Type B pancreatic cell (in vitro differentiated cells): ENCODE measurements around the gene MZF1. TPM values are rescaled to one million over a fixed set of nuclear protein-coding genes. Genes with fewer than 3 reads are reported as not detected.
A peak's percentile ranks its signal among the peaks of the same experiment; 100 is the strongest.

Experiments used
- DNase-seq: peaks from one replicate; pipeline ENCODE4 v3.0.0; 2021; ENCODE audit warnings: mixed read lengths; ENCODE audit not compliant: unreplicated experiment; ENCODE audit errors: extremely low spot score
- H3K27ac Mint-ChIP-seq: 2 replicates; pipeline ENCODE4 v1.8.0; 2021; ENCODE audit warnings: mild to moderate bottlenecking, mixed read lengths
- H3K27me3 Mint-ChIP-seq: 2 replicates; pipeline ENCODE4 v1.8.0; 2021; ENCODE audit warnings: mixed read lengths
- H3K36me3 Mint-ChIP-seq: 2 replicates; pipeline ENCODE4 v1.8.0; 2021; ENCODE audit warnings: mixed read lengths
- H3K4me1 Mint-ChIP-seq: one replicate; pipeline ENCODE4 v1.8.0; 2021; ENCODE audit warnings: mixed read lengths; ENCODE audit not compliant: unreplicated experiment
- H3K4me3 Mint-ChIP-seq: 2 replicates; pipeline ENCODE4 v1.8.0; 2021; ENCODE audit warnings: mild to moderate bottlenecking, mixed read lengths
- H3K9me3 Mint-ChIP-seq: 2 replicates; pipeline ENCODE4 v1.8.0; 2021; ENCODE audit warnings: mixed read lengths
- CTCF ChIP-seq: fragments of 200-600 bp; sonication (generic); conservative IDR thresholded peaks from 2 replicates; pipeline ENCODE4 v1.5.0; 2021; ENCODE audit warnings: antibody characterized with exemption, mild to moderate bottlenecking
- total RNA-seq: library from RNA; stranded (reverse); gene quantifications from 2 replicates; pipeline ENCODE4 v1.2.1, GENCODE V29; 2021; ENCODE audit warnings: low replicate concordance

MZF1 gene
- total RNA-seq, 1 donor from 2014 or later: 30.0 TPM

GRCh38 chr19:58566989-58567388, 6.1 kb downstream of the MZF1 start:
- no peaks in the 10 kb centered on the region for H3K27me3 Mint-ChIP-seq
- TF ChIP-seq CTCF: no peak
- peaks cover 2% of the 10 kb centered on the region for H3K4me1 Mint-ChIP-seq
- peaks cover 5% of the 10 kb centered on the region for H3K36me3 Mint-ChIP-seq
- H3K27ac Mint-ChIP-seq: no peak overlapping the region
- no peak for DNase-seq
- no peaks in the 10 kb centered on the region for H3K9me3 Mint-ChIP-seq
- no peak overlapping the region for H3K4me3 Mint-ChIP-seq

GRCh38 chr19:58563823-58564222, 9.3 kb downstream of the MZF1 start:
- TF ChIP-seq CTCF: no peak
- no peaks in the 10 kb centered on the region for H3K9me3 Mint-ChIP-seq
- H3K4me1 Mint-ChIP-seq: no peaks in the 10 kb centered on the region
- H3K4me3 Mint-ChIP-seq: no peak overlapping the region
- peaks cover 5% of the 10 kb centered on the region for H3K36me3 Mint-ChIP-seq
- no peak for DNase-seq
- no peak overlapping the region for H3K27ac Mint-ChIP-seq
- H3K27me3 Mint-ChIP-seq: no peaks in the 10 kb centered on the region

- TF ChIP-seq CTCF: no peak
- Mint-ChIP-seq H3K27ac (no peak overlapping the region), H3K4me1 (no peaks in the 10 kb centered on the region), H3K27me3 (no peaks in the 10 kb centered on the region), H3K9me3 (no peaks in the 10 kb centered on the region), H3K36me3 (peaks cover 5% of the 10 kb centered on the region), H3K4me3 (no peak overlapping the region)
- DNase-seq: no peak
Observed at GRCh38 chr19:58563034-58563573, 10.0 kb downstream of the MZF1 start.

GRCh38 chr19:58562122-58563033, 10.8 kb downstream of the MZF1 start:
- DNase-seq: no peak
- H3K4me1 Mint-ChIP-seq: no peaks in the 10 kb centered on the region
- H3K36me3 Mint-ChIP-seq: peaks cover 5% of the 10 kb centered on the region
- TF ChIP-seq CTCF: no peak
- H3K4me3 Mint-ChIP-seq: no peak overlapping the region
- H3K27ac Mint-ChIP-seq: no peak overlapping the region
- H3K27me3 Mint-ChIP-seq: no peaks in the 10 kb centered on the region
- no peaks in the 10 kb centered on the region for H3K9me3 Mint-ChIP-seq

GRCh38 chr19:58561373-58562121, 11.6 kb downstream of the MZF1 start:
- Mint-ChIP-seq H3K4me1 (no peaks in the 10 kb centered on the region), H3K9me3 (no peaks in the 10 kb centered on the region), H3K27me3 (no peaks in the 10 kb centered on the region), H3K36me3 (peaks cover 5% of the 10 kb centered on the region), H3K4me3 (peak overlapping the region; percentile 49), H3K27ac (peak overlapping the region; percentile 29)
- no peak for DNase-seq
- TF ChIP-seq CTCF: no peak
